ENCODE measurements around the gene CFAP46.

DNA sequence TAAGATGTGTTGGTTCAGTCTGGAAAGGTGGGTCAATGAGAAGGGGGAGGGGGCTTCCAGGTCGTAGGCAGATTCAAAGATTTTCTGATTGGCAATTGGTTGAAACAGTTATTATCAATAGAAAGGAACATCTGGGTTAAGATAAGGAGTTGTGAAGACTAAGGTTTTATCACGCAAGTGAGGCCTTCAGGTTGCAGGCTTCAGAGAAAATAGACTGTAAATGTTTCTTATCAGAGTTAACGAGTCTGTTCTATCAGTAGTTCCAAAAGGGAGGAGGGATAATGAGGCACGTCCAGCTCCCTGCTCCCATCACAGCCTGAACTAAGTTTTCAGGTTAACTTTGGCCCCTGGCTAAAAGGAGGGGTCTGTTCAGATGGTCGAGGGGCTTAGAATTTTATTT, 11.1 kb upstream of the CFAP46 start:
- TF ChIP-seq, protein P1, sequence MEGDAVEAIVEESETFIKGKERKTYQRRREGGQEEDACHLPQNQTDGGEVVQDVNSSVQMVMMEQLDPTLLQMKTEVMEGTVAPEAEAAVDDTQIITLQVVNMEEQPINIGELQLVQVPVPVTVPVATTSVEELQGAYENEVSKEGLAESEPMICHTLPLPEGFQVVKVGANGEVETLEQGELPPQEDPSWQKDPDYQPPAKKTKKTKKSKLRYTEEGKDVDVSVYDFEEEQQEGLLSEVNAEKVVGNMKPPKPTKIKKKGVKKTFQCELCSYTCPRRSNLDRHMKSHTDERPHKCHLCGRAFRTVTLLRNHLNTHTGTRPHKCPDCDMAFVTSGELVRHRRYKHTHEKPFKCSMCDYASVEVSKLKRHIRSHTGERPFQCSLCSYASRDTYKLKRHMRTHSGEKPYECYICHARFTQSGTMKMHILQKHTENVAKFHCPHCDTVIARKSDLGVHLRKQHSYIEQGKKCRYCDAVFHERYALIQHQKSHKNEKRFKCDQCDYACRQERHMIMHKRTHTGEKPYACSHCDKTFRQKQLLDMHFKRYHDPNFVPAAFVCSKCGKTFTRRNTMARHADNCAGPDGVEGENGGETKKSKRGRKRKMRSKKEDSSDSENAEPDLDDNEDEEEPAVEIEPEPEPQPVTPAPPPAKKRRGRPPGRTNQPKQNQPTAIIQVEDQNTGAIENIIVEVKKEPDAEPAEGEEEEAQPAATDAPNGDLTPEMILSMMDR (IDR thresholded peaks at IDR 0.05; ENCODE audit: borderline replicate concordance, extremely low read depth, low read length, poor library complexity, severe bottlenecking) = no peak
- no peak for TF ChIP-seq EZH2 (IDR thresholded peaks at IDR 0.05; ENCODE audit: borderline replicate concordance, low read depth, low read length, severe bottlenecking)
